Measurements from ENCODE around the gene RTEL1. TPM values are rescaled to one million over a fixed set of nuclear protein-coding genes. Genes with fewer than 3 reads are reported as not detected.

RTEL1 gene
- total and polyA plus RNA-seq, 9 of the 15 experiments (the other 6 are each of a cell fraction or from before 2014, with no cell fraction given): 0.36 to 61.0 (median 17.9) TPM

GRCh38 chr20:63652192-63652980 lies 5.7 kb upstream of the RTEL1 start:
- CTCF ChIA-PET (ENCODE audit: low intra/inter-chr PET ratio): no interaction called here
- POLR2A ChIA-PET: interaction anchor here (0.6 to 1.0 kb wide), 3 partner anchors 10 to 213 kb away, joined by 3 to 8 read pairs (median 3); no protein-coding TSS in a partner anchor
- intact Hi-C loops (cut with micrococcal nuclease): loop anchor here (10.0 kb wide), 1 partner anchor 118 kb away; the partner anchor contains the start of gene PTK6
- BruUV-seq (replicated peaks): no TSS peak
- Histone ChIP-seq H3K79me2 (ENCODE audit: control insufficient read depth, insufficient read depth, low read length) (peaks cover 43% of the 10 kb centered on the region), H3K27ac (ENCODE audit: extremely low read depth, low read depth, low read length) (peak overlapping the region; percentile 82; the same call in 2 of the 3 replicates), H3K9me1 (ENCODE audit: control insufficient read depth, insufficient read depth, low read length) (peaks cover 3% of the 10 kb centered on the region), H3K4me1 (replicated peaks in 1 of 2; ENCODE audit: control insufficient read depth in 2 of 2, insufficient read depth in 2 of 2, low read length in 2 of 2) (peaks cover 30 to 72% of the 10 kb centered on the region in 2 experiments), H4K20me1 (replicated peaks; ENCODE audit: control insufficient read depth, insufficient read depth, low read length) (no peaks in the 10 kb centered on the region; the same call in 1 of the 2 replicates), H3K9ac (ENCODE audit: insufficient read depth in 1 of 2, low read depth in 2 of 2, low read length in 2 of 2) (peak overlapping the region; percentile 31 to 92; a peak in 3 of 4 replicates), H3K36me3 (ENCODE audit: control insufficient read depth, insufficient read depth, low read length) (peaks cover 7% of the 10 kb centered on the region; the same call in 1 of the 3 replicates), H3K27me3 (ENCODE audit: control insufficient read depth in 2 of 2, insufficient read depth in 2 of 2, low read length in 2 of 2) (no peaks in the 10 kb centered on the region), H3K9me3 (replicated peaks; ENCODE audit: control insufficient read depth, insufficient read depth, low read depth, low read length) (no peaks in the 10 kb centered on the region), H2AFZ (ENCODE audit: low read depth, low read length) (peak overlapping the region; percentile 72), H3K4me2 (ENCODE audit: insufficient read depth, low read length) (peak overlapping the region; percentile 66), H3K4me3 (peak overlapping the region; percentile 68)
- DNase-seq (ENCODE audit: extremely low read depth in 1 of 4, low spot score in 3 of 4): peak; percentile 59 to 66 (median 63)
- ATAC-seq: peak; percentile 28
- 1% methylated on average over 25 of the region's 91 CpGs for WGBS (ENCODE audit: insufficient coverage, low coverage, missing lambda C conversion rate)
- in situ Hi-C loops (cut with MboI): no loop called here
- no peak for FAIRE-seq
- TF ChIP-seq REST (IDR thresholded peaks at IDR 0.05; ENCODE audit: borderline replicate concordance) (no peak), REST (CRISPR knock-in tag; IDR thresholded peaks at IDR 0.05; ENCODE audit: low read depth) (peak; percentile 33; the same call in 1 of the 2 replicates), SIN3B (IDR thresholded peaks at IDR 0.05; ENCODE audit: low read depth) (peak; percentile 41; the same call in 1 of the 2 replicates), POLR2G (IDR thresholded peaks at IDR 0.05; ENCODE audit: low read depth, low read length) (peak; percentile 52; the same call in 1 of the 2 replicates), EGR1 (conservative IDR thresholded peaks at IDR 0.05) (peak; percentile 87), L3MBTL2 (IDR thresholded peaks at IDR 0.05) (peak; percentile 86), RBM14 (IDR thresholded peaks at IDR 0.05; ENCODE audit: borderline replicate concordance, insufficient read depth, low read depth, low read length) (0 out of 2 replicates have a peak, but pooled peaks have one; percentile 19), CXXC5 (CRISPR knock-in tag; IDR thresholded peaks at IDR 0.05) (peak; percentile 65), MNT (conservative IDR thresholded peaks at IDR 0.05) (peak in 1 of 2 experiments; percentile 30; a peak in 1 of 4 replicates)
